ENCODE results near the gene L3HYPDH.
A peak's percentile ranks its signal among the peaks of the same experiment; 100 is the strongest.
"Not testable (repeated sequence)": the region's sequence is repeated elsewhere in the genome, so short reads cannot be mapped to it uniquely, and the experiment has no call there.

L3HYPDH gene

DNA sequence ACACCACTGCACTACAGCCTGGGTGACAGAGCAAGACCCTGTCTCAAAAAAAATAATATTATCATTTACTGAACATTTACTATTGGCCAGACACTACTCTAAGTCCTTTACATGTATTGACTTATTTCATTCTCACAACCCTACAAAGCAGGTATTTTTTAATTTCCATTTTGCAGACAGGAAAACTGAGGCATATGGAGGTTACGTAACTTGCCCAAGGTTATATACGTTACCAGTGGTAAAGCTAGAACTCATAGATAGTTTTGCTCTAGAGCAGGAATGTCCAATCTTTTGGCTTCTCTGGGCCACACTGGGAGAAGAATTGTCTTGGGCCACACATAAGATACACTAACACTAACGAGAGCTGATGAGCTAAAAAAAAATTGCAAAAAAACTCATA lies 5.7 kb downstream of the L3HYPDH start:
- DNase-seq (ENCODE audit: low spot score): no peak

DNA sequence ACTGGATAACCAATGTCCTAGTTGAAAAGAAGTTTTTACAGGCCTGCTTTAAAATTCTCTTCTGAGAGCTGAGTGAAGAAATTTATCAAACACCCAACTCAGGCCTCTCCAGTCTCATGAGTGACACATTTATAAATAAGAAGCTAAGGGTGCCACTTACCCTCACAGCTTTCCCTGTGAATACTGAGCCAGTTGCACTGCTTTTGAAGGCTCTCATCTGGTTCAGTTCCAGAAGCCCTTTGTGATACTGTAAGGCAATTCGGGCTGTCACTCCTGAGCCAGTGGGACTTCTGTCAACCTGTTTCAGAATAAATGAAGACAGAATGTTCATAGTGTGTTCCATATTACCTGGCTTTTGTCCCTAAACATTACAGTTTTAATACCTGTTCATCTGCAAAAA lies 8.5 kb downstream of the L3HYPDH start:
- no peak for DNase-seq (ENCODE audit: low spot score)

DNA sequence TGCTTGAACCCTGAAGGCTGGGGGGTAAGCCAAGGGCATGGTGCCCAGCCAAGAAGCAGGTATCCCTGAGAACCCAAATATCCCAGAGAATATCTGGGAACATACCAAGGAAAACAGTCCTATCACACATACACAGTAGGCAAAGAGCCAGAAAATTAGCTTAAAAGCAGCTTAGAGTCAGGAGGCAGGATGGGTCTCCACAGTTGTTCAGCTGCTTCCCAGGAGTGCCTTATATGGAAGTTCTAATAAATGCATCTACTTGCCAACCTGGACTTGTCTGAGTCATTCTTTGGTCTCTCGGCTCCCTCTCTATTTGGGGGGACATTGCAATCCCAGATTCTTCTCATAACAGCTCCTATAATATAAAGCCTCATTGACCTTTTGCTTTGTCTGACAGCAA lies 10.0 kb downstream of the L3HYPDH start:
- no peak for DNase-seq (ENCODE audit: low spot score)

DNA sequence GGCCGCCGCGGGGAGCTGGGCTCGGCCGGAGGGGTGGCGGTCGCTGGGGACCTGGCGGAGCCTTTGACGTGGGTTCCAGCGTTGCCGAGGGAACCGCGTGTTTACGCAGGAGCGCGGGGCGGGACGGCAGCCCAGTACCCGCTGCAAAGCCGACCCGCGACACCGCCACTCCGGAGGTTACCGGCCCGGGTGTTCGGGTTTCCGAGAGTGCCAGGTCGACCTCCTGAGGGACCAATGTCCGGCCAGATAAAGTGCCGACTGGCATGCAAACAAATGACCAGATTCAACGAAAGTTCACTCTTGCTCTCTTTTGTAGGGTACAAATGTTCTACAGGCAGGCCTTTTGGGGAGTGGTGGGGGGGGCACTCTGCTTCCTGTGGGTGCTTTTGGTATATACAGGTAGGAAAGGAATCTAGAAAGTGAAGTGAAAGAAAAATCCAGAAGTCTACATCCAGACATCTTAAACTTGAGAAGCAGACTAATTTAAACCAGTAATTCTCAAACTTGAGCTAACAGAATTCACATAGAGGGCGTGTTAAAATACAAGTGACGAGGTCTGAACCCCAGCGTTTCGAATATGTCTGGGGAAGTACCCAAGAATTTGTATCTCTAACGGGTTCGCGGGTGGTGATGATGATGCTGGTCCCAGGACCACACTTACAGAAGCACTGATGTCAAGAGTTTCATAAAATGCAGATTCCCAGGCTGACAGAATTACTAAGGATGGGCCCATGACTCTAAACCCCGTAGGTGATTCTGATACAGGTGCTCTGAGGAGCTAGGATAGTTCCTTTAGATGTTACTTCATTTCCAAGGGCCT lies 18.7 kb downstream of the L3HYPDH start, which contains the start of gene GPR135:
TSS of gene GPR135 (minus strand) at position 65 of the 820 bp plus-strand sequence. CDS start 154 bp downstream, outside the sequence.
- DNase-seq (ENCODE audit: low spot score): no peak

DNA sequence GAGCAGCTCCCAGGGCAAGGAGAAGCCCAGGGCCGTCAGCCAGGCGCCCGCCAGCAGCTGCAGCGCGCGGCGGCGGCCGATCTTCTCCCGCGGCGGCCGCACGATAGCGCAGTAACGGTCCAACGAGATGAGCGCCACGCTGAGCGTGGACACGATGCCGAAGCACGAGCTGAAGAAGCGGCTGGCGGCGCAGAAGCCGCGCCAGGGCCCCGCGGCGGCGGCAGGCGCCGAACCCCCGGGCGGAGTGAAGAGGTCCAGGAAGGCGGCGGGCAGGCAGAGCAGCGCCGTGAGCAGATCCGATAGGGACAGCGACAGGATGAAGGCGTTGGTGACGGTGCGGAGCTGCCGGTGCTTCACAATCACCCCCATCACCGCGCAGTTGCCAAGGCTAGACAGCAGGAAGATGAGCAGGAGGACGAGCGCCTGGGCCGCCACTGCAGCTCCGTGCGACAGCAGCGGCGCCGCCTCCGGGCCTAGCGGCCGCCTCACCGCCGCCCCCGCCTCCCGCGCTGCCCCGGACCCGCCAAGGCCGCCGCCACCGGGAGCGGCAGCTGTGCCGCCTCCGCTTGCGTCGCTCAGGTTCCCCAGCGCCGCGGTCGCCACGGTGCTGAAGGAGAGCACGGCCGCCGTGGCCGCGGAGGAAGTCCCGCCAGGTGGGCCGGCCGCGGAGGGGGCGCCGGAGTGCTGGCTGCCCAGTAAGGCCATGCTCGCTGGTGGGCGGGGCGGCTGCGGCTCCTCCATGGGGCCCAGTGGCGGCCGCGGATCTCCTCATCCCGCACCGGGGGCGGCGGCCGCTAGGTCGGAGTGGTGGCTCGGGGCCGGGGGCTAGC lies 19.5 kb downstream of the L3HYPDH start:
- DNase-seq (ENCODE audit: low spot score): peak; percentile 79

DNA sequence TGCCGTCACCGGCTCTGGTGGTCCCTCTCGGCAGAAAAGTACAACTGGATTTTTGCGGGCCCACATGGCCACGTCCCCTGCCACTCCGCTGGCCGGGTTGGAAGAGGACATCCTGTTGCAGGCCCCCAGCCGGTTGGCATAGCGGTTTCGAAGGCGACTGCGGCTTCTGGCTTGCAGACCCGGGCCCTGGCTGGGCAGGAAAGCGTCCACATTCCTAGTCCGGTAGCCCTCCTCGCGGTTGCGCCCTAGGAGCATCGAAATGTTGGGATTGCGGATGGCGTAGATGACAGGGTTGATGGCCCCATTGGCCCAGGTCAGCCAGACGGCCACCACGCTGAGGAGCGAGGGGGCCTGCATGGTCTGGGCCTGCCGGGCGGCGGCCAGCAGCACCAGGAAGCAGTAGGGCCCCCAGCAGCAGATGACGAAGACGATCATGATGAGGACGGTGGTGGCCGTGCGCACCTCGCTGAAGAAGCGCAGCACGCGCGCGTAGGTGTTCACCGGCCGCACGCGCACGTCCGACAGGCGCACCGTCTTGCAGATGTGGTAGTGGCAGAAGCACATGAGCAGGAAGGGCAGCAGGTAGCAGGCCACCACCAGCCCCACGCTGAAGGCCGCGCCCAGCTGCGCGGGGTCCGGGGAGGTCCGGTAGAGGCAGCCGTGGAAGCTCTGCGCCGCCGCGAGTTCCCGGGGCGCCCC lies 20.3 kb downstream of the L3HYPDH start:
- DNase-seq (ENCODE audit: low spot score): no peak

DNA sequence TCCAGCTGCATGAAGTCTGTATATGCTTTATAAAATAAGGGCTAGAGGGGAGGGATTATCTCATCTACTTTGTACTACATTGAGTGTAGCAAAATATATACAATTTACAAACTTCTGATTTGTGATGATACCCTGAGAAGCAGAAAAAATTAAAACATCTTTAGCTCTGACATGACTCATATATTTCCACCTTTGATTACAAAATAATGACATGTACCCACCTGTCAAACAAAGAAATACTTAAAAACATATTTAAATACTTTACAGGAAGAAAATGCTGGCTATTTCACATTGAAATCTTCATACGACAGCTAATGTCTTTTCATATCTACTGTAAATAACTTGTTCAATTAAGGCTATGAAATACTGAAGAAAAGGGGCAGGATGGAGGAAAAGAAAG lies 22.3 kb downstream of the L3HYPDH start:
- no peak for DNase-seq (ENCODE audit: low spot score)

DNA sequence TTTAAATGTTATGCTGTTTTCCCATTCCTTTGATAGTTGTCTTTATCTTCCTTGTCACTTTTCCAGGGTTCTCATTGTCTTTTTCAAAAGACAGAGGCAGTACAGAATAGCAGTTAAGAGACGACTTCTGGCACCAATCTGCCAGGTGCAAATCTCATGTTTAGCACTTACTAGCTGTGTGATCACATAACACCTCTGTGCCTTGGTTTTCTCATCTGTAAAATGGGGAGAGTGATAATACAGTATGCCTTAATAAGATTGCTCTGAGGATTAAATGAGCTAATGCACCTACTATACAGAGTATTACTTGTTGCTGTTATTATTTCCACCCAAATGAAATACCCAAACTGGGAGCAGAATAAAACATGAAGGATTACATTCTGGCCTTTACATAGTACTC lies 23.8 kb downstream of the L3HYPDH start:
- DNase-seq (ENCODE audit: low spot score): no peak

DNA sequence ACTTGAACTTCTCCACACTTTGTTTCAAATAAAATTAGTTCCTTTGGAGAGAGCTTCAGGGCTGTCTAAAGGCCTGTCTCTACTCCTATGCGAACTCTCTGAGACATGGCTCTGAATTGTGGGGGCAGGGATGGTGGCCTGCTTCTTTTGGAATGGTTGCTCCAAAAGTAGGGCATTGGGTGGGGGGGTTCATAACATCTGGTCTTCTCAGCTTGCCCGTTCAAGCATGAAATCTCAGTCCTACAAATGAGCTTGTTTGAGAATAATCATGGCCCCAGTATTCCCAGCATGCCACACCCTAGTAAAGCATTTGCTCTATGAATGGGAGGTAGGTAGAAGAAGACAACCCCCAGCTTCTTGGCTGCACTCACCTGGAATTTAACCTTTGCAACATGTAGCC lies 25.7 kb downstream of the L3HYPDH start:
- DNase-seq (ENCODE audit: low spot score): no peak

DNA sequence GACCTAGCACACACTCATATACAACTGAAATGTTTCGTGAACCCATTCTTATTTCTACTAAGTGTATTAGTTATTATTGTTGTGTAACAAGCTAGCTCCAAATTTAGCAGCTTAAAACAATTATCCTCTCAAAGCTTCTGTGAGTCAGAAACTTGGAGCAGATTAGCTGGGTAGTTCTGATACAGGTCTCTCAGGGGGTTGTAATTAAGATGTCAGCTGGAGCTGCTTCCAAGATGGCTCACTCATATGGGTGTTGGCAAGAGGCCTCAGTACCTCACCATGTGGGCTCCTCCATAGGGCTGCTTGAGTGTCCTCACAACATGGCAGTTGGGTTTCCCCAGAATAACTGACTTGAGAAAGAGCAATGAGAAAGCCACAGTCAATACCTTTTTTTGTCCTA lies 28.8 kb downstream of the L3HYPDH start:
- DNase-seq (ENCODE audit: low spot score): peak; percentile 24

DNA sequence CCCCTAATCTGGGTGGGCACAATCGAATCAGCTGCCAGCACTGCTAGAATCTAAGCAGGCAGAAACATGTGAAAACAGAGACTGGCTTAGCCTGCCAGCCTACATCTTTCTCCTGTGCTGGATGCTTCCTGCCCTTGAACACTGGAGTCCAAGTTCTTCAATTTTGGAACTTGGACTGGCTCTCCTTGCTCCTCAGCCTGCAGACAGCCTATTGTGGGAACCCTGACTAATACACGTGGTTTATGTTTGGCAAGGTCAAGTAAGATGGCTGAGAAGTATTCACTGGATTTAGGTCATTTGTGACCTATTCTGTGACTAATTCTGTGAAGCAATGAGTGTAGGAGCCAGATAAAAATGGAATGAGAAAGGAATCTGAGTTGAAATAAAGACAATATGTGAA lies 30.1 kb downstream of the L3HYPDH start:
- peak; percentile 84 for DNase-seq (ENCODE audit: low spot score)

DNA sequence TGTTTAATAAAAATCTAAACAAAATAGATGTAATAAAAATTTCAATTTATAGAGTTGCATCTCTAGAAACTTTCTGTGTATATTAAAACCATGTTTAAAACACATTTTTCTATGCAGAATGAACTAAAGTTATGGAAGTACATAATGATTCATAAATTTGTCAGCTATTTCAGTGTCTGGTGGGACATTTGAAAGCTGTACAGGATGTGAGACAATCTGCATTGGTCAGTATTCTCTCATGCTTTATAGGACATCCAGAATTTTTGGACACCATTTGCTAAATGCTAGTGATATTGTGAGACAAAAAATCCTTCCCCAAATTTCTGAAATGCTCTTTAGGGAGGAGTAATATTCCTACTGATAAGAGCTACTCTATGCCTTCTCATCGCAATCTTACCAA lies 32.4 kb downstream of the L3HYPDH start:
- DNase-seq (ENCODE audit: low spot score): no peak

DNA sequence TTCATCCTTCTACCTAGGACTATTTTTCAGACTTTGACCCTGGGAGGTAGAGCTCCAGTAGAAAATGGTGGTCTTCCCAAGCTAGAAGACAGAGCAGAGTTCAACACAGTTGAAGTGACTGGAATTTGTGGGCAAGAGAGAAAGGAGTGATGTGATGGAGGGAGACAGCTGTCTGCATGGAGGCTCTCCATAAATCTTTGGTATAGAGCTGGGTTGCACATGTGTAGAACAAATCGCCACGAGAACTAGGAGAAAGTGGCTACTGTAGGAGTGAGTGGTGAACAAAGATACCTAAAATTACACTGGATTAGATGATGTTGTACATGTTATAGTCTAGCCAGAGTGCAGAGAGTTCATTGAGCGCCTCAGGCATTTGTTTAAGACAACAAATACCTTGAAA lies 33.5 kb downstream of the L3HYPDH start:
- no peak for DNase-seq (ENCODE audit: low spot score)

DNA sequence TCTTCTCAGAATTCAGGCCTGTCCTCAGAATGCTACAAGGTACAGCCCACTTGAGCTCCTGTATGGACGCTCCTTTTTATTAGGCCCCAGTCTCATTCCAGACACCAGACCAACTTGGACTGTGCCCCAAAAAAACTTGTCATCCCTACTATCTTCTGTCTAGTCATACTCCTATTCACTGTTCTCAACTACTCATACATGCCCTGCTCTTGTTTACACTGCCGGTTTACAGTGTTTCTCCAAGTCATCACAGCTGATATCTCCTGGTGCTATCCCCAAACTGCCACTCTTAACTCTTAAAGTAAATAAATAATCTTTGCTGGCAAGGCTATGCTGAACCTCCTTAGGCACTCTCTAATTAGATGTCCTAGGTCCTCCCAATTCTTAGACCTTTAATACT lies 35.5 kb downstream of the L3HYPDH start:
- not testable (repeated sequence) for DNase-seq (ENCODE audit: low spot score)

DNA sequence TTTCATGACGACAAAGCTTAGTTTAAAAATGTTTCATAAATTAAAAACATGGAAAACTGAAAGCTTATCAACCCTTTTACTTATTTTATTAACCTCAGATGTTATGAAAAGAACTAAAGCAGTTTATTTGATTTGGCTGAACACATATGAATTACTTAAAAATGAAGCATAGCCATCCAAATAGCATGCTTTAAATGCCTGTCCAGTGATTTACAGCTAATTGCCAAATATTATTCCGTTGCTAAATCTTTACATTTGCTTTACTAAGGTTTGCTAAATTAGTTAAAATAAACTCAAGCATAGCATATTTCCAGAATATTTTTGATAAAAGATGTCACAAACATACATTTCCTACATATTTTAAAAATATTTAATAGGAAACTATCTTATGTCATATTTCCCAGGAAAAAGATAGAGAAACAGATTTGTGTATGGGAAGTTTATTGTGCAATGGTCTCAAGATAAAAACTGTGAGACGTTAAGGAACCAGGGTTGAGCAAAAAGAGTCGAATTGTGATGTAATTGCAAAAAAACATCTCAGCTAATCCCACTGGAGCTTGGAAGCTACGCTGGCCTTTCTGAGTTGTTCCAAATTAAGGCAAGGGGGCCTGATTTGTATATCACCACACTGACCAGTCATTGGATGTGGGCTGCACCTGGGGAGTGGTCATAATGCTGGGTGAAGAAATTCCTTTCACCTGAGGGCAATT lies 44.8 kb downstream of the L3HYPDH start:
- DNase-seq (ENCODE audit: low spot score): peak; percentile 22

DNA sequence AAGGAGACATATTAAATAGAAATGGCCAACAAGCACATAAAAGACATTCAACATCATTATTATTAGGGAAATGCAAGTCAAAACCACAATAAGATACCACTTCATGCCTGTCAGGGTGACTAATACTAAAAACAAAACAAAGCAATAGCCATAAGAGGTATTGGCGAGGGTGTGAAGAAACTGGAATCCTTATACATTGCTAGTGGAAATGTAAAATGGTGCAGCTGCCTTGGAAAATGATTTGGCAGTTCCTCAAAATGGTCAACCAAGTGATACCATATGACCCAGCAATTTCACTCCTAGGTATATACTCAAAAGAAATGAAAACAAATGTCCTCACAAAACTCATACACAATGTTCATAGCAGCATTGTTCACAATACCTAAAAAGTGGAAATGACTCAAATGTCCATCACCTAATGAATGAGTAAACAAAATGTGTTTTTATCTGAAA lies 46.0 kb downstream of the L3HYPDH start:
- no peak for DNase-seq (ENCODE audit: low spot score)

DNA sequence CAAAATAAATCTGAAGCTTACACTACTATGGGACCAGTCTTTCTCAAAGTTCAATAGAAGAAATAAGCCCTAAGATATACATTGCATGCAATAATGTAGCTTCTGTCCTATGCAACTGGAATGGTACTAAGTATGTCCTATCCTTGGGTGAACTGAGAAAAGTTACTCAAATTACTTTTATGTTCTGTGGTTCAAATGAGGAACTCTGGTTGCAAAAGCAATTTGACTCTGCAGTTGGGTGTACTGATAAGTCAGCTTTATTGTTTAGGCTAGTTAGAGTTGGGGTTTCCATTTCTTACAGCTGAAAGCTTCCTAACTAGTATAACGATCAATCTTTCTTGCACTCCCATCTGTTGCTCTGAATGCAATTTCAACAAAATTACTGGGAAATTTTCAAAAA lies 48.2 kb downstream of the L3HYPDH start:
- no peak for DNase-seq (ENCODE audit: low spot score)

DNA sequence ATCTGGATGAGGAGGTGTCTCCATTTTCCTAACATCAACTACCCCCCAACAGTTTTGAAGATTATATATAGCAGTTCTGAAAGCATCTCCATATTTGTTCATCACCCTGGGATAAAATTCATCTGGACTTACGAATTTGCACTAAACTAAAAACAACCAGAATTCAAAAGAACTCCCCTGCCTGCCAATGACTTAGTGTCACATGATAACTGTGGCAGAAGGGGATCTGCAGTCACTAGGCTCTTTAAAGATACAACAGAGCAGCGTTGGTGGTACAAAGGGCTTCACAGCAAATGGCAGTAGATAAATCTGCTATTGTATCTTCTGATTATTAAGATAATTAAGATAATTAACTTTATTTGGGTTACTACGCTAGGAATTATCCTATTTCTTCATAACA lies 49.1 kb downstream of the L3HYPDH start:
- DNase-seq (ENCODE audit: low spot score): no peak

DNA sequence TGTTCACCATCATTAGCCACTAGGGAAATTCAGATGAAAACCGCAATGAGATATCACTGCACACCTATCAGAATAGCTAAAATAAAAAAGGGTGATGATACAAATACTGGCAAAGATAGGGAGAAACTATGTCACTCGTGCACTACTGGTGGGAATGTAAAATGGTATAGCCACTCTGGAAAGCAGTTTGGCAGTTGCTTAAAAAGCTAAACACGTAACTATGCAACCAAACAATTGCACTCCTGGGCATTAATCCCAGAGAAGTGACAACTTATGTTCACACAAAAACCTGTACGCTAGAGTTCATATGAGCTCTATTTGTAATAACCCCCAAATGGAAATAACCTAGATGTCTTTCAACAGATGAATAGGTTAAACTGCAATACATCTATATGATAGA lies 54.4 kb downstream of the L3HYPDH start:
- no peak for DNase-seq (ENCODE audit: low spot score)

DNA sequence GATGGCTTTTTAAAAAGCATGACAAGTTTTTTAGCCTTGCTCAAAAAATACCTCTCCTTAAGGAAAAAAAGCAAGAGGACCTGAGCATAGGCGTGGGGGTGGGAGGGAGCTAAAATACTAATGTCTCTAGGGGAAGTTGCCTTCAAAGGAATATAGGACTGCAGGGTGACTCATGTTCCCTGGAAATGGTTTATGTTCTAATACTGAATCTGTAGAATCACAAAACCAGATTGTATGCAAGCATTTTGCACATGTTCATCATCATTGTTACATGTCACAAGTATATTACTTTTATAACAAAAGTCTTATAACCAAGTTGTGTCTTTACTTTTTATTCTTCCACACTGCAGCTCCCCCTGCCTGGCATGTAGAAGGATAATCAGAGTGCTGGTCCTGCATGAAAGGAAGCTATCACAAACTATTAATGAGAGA lies 55.6 kb downstream of the L3HYPDH start:
- peak; percentile 25 for DNase-seq (ENCODE audit: low spot score)

DNA sequence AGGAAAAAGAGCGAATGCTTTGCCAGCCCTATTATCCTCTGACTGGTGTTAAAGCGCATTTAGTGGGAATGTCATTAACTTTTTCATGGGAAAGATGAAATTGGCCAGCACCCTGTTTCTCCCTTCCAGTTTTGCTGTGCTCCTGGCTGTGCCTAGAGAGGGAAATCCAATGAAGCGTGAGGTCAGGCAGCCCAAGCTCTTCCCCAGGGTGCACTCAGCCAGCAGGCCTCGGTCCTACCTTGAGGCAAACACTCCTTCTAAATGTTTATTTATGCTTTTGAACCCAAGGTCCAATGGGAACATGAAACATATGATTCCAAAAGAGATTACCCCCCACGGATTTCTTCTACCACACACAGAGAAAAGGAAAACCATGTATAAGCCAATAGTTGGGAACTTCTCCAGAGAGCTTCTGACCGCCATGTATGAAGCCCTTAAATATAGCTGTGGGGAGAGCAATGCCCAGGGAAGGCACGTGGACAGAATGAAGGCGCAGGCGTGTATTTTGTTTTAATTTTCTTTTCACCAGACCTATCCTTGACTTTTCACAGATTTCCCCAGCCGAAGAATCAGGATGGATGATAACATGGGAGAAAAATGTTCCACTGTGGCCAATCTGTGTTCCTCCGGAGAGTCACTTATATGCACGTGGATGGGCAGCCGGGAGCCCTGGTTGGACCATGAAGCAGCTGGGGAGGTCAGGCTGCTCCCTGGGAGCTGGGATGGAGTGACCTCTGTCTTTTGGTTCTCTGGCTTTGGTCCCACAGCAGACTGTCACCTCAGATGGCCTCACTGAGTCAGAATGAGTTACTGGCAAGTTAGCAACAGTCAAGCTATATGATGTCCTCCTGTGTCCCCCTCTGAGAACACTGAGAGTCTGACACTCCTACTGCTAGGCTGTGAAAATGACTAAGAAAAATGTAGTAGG lies 56.3 kb downstream of the L3HYPDH start:
- peak; percentile 27 for DNase-seq (ENCODE audit: low spot score)

All from AG20443 (cell line).